Activated T-cell treated with anti-CD3 and anti-CD28 coated beads for 48 hours (primary cell): ENCODE results near the gene GRIN2A.

ENCODE experiments used
- DNase-seq: peaks from one replicate; pipeline ENCODE4 v3.0.0-alpha.2; 2020; ENCODE audit warnings: low read depth

GRIN2A gene

GRCh38 chr16:9852003-9852402 is 330.2 kb downstream of the GRIN2A start:
- no peak for DNase-seq

- no peak for DNase-seq
These were observed 331.4 kb downstream of the GRIN2A start for GRCh38 chr16:9850817-9851216.

GRCh38 chr16:9849697-9850245 is 332.5 kb downstream of the GRIN2A start:
- no peak for DNase-seq

GRCh38 chr16:9847146-9847545 is 335.1 kb downstream of the GRIN2A start:
- DNase-seq, result no peak

DNA sequence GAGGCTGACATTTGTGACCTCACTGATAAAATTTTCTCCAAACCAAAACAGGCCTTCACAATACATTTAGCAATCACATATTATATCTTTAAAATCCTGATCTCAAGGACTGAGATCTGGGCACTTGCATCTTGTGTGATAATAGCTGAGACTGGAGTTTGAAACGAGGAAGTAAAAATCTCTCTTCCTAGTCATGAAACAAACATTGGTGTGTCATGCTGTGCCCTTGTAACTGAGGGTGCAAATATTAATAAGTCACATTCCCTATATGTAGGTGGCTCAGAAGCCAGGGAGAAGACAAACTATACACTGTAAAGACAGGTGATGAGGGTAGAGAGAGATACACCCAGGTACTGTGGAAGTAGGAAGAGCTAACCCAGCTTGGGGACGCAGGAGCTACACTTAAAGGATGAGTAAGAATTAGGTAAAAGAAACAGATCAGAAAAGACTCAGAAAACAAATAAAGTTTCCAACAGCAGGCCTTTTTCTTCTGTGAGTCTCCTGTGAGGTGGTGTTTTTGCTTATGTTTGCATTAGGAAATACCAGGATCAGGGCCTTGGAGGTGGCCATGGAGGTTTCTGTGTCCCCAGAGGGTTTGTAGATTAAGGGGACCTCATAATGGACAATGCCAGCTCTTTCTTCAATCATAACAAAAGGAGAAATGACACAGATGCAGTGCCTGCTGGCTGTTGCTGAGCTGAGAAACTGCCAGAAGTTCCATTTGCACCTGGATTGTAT is 335.7 kb downstream of the GRIN2A start:
- DNase-seq, result no peak

DNA sequence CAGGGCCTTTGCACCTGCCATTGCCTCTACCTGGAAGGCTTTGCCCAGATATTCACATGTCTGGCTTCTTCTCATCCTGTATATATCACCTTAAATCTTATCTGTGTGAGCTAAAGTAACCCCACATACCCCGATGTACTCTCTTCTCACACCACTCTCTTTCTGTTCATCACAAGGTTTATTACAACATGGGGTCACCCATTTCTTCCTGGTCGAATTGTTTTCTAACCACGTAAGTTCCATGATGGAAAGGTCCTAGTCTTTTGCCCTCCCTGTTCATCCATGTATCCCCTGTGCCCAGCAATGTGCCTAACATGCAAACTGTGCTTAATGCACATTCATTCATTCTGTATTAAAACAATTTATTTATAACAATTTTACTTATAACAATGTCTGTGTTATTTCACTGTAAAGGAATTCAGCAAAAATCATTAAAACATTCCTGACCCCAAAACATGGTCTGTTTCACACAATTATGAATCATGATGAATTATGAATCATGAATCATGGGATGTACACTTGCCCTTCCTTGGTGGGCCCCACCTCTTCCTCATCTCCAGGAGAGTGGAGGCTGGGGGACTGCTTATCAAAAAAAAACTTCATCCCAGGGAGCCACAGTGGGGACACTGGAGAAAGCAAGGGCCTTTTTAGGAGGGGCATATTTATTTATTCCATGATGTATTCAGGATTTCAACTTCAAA is 336.4 kb downstream of the GRIN2A start:
- DNase-seq, result no peak

DNA sequence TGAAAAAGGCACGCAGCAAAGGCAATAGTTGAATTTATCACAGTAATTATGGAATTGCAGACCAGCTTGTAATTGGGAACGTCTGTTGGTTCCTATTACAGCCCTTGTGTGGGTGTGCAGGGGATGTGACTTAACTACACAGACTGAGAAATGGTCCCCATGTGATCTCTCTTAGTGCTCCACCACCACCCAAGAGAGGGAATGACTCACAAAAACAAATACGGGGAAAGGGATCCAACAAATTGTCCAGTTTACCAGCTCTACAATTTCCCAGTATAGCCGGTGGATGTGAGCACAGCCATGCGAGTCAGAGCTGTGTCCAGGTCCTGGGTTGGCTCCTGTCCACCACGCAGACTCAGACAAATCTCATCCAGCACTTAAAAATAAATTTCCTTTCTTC is 337.9 kb downstream of the GRIN2A start:
- no peak for DNase-seq

DNA sequence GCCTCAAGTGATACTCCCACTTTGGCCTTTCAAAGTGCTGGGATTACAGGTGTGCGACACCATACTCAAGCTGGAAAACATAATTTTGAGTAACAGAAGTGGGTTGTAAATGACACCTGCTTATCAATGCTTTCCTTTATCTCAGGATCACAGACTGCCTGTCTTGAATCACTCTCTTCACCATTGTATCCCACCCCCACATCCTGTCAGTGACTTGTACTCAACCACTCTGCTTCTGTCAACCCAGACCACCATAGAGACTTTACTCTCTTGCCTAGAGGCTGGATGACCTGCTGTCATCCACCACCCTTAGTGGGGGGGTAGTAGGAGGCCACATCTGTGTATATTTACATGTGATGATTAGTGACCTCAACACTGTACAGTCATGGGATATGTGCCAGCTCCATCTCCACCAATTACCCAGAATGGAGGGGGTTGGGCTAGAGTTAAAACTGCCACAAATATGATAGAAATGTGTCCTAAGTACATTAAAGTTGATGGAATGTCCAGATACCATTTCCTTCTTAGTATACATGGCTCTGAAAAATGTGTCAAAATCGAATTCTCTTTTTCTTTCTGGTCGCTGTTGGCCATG is 338.7 kb downstream of the GRIN2A start:
- no peak for DNase-seq

DNA sequence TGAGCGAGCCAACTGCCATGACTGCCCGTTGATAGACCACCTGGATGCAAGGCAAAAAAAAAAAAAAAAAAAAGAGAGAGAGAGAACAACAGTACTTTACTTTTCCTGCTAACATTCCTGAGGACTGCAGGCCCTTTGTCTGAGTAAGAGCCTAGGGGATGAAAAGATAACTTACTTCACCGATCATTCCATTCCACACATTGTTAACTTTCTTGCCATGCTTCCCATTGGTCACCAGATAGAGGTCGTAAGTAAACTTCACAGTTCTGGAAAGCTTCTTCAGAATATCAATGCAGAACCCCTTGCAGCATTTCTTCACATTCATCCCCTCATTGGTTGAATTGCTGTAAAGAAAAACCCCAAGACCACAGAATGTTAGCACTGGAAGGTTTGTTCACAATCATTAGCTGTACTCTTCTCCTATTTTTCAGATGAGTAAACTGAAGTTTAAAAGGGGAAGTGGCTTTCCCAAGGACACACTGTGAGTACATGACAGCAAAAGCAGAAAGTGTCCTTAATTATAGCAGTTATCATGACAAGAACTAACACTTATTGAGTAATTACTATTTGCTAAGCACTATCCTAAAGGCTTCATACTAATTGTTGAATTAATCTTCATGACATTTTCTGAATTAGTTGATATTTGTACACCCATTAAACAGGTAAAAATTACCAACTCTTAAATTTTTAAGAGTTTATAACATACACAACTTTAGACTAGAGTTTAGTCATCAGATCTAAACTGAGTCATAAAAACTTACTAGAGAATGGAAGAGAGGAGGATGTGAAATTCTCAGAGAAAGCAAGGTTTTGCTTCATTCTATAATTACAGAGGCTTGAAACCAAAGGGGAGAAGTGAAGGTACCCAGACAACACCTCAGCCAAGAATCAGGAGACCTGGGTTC is 341.2 kb downstream of the GRIN2A start:
- no peak for DNase-seq

GRCh38 chr16:9837481-9837880 is 344.7 kb downstream of the GRIN2A start:
- no peak for DNase-seq

DNA sequence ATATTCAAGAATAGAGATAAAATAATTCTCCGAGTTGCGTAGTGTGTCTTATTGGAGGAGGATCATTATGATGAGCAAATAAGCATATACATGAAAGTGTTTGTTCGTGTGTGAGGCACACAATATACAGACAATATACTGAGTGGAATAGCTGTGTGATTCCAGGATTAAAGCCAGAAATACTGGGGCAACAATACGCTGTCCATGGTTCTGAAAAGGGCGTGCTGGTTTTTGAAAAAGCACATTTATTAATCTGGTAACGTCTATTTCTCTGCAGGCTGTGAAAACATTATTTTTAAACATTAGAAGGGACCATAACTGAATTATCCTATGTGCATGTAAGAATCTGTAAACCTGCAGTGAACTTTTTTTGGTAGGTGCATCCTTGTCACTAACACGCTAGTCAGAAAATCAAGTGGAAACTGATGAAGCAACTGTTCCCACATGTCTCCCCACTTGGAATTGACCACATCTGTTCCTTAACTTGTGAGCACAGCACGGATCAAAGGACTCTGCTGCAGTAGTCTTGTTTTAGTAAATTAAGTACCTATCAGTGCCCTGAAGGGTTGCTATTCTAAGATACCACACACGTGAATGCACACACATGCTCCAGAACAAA is 346.0 kb downstream of the GRIN2A start:
- DNase-seq, result no peak

DNA sequence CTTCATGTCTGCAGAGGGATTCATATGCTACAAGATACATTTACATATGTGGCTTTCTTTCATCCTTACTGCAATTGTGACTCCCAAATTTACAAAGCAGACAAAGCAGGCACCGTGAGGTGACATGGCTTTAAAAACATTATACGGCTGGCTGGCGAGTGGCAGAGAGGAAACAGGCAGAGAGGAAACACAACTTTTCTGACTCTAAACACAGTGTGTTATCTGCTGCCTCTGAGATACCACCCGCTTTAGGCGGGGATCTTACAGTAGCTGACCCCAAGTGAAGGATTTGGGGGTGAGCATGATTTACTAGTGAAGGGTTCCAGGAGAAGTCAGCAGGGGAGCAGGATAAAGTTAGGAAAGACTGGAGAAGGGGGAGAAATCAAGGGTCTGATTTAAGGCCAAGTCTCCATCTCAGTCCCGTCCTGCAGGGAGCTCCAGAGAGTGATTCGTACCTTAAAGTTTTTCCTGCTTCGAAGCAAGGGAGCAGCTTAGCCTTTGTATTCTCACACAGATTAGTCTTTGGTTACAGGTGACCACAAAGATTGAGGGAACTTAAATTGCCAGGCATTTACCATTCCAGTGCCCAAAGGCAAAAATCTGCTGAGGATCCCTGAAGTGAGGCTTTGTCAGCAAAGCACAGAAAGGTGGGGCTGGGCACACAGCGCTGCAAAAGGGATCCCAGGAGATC is 355.0 kb downstream of the GRIN2A start:
- DNase-seq, result no peak

DNA sequence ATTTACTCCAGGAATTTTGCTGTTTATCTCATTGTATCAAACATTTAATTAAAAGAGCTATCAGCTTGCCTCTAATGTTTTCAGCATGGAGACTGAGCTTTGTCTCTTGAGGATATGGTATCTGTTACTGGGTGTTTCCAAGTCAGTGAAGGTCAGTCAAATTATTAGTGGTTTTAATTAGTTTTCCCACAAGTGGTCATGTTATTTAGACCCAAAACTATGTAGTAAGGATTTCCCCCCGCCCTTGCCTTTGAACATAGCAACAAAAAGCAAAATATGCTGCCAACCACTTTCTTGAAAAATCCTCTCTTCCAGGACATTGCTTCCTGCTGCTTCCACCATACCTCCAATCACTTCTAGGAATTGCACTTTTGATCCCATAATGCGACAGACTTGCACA is 355.6 kb downstream of the GRIN2A start:
- DNase-seq, result no peak

DNA sequence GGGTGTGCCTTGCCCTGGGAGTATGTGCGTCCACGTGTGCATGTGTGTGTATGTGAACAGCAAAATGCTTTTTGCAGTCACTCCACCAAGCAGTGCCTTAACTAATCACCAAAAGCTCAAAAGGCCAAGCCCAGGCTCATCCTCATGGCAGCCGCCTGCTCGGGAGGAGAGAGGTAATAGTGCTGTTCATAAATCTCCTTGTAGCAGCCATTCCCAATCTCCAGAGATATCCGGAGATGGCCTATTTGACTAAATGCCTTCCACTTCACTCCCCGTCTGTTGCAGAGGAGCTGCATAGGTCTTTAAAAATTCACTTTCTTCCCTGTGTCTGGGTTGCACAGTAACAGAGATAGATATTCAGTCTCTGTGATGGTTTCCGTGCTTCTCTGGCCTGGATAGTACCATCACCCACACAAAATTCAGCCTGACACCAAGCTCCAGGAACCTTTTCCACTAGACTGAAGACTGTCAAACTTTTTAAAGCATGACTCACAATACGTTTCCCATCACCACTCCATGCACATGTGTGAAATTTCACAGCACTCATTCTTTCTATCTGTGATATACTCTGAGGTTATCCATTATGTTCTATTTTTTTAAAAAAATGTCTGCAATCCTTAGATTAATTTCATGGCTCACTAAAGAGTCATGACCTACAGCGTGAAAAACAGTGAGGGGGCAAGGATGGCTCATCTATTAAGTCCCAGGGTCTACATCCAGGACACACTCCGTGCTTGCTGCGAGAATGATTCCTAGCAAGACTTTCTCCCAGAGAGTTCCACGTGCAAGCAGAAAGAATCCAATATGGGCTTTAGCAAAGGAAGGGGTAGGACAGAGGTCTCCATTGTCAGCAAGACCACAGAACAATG is 357.8 kb downstream of the GRIN2A start:
- DNase-seq, result no peak

- no peak for DNase-seq
These were observed 358.7 kb downstream of the GRIN2A start for GRCh38 chr16:9823510-9823909.

DNA sequence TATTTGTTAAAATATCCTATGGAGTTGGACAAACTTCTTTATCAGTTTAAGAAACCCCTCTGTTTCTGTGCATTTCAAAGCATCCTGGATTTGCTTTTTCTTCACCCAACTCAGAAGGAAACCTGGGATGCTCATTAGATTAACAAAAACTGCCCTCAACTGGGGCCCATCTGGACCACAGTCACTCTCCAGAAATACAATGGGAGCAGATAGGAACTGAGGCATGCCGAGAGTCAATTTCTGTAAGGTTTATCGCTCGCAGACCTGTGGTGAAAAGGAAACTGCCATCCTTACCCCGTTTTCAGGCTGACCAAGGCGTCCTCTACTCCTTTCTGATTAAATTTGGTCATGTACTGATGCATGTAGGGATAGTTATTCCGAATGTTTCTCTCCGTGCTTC is 360.3 kb downstream of the GRIN2A start:
- DNase-seq, result no peak

DNA sequence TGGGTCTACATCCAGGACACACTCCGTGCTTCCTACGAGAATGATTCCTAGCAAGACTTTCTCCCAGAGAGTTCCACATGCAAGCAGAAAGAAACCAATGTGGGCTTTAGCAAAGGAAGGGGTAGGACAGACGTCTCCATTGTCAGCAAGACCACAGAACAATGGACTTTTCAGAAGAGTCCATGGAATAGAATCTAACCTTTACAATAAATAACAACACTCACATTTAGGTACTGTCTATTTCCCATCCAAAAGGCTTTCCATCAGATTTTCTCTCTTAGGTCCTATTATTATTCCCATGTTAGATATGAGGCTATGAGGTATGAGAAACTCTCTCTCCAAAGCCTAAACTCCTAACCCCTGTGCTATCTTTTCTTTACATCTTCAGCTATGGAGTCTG is 360.9 kb downstream of the GRIN2A start:
- no peak for DNase-seq

DNA sequence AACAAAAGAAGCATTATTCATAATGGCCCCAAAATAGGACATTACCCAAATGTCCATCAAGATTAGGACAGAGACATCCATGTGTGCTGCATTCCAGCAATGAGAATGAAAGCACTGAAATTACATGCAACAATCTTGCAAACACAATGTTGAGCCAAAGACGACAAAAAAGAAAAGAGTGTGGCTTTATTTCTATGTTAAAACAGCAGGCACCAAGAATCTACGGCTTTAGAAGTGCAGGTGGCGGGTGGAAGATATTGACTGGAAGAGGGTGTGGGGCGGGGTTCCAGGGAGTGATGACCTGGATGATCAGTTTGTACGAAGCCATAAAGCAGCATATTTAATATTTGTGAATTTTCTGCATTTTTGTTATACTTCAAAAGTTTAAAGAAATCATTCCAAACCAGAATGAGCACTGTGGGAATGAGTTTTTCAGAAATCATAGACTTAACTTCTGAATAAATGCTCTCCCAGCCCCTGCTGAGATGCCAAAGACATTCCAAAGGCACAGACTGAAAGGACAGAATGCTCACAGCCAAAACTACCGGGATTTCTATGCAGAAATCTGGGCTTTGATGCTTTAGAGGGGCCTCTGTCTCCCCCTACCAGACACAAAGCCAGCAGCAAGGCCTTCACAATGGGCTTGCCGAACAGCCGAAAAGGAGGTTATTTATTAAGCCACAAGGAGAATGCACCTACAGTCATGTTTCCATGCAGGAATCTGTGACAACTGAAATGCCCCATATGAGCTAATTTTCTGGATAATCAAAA is 361.6 kb downstream of the GRIN2A start:
- no peak for DNase-seq

GRCh38 chr16:9818702-9819101 is 363.5 kb downstream of the GRIN2A start:
- no peak for DNase-seq
